ENCODE results near the gene ZMYND11.
A peak's percentile ranks its signal among the peaks of the same experiment; 100 is the strongest.
"Not testable (repeated sequence)": the region's sequence is repeated elsewhere in the genome, so short reads cannot be mapped to it uniquely, and the experiment has no call there.

The ZMYND11 gene

GRCh38 chr10:132946-133898, 2.0 kb upstream of the ZMYND11 start:
- DNase-seq (ENCODE audit: extremely low spot score, insufficient read length, low read depth) (no peak), FAIRE-seq (no peak)

GRCh38 chr10:134247-135131, 766 bp upstream of the ZMYND11 start:
- DNase-seq (ENCODE audit: extremely low spot score, insufficient read length, low read depth) (peak; percentile 35), FAIRE-seq (peak; percentile 59)

GRCh38 chr10:135601-136464, 578 bp downstream of the ZMYND11 start:
- DNase-seq (ENCODE audit: extremely low spot score, insufficient read length, low read depth), result peak; percentile 23

GRCh38 chr10:136465-136762, 1.2 kb downstream of the ZMYND11 start:
- FAIRE-seq (no peak), DNase-seq (ENCODE audit: extremely low spot score, insufficient read length, low read depth) (no peak)

More at GRCh38 chr10:135601-136464, 578 bp downstream of the ZMYND11 start:
- FAIRE-seq, result peak; percentile 41

- DNase-seq (ENCODE audit: extremely low spot score, insufficient read length, low read depth), result no peak
Measured at GRCh38 chr10:137031-137430, 1.8 kb downstream of the ZMYND11 start.

GRCh38 chr10:137606-138005, 2.4 kb downstream of the ZMYND11 start:
- FAIRE-seq, result no peak
- DNase-seq (ENCODE audit: extremely low spot score, insufficient read length, low read depth), result no peak

More at GRCh38 chr10:137031-137430, 1.8 kb downstream of the ZMYND11 start:
- FAIRE-seq, result peak; percentile 21

- FAIRE-seq (no peak), DNase-seq (ENCODE audit: extremely low spot score, insufficient read length, low read depth) (no peak)
Measured at GRCh38 chr10:142371-142770, 7.1 kb downstream of the ZMYND11 start.

- FAIRE-seq (no peak), DNase-seq (ENCODE audit: extremely low spot score, insufficient read length, low read depth) (no peak)
Measured at GRCh38 chr10:152915-153314, 17.7 kb downstream of the ZMYND11 start.

GRCh38 chr10:154348-154747, 19.1 kb downstream of the ZMYND11 start:
- DNase-seq (ENCODE audit: extremely low spot score, insufficient read length, low read depth), result no peak
- no peak for FAIRE-seq

GRCh38 chr10:167383-167782, 32.1 kb downstream of the ZMYND11 start:
- FAIRE-seq (no peak), DNase-seq (ENCODE audit: extremely low spot score, insufficient read length, low read depth) (no peak)

- DNase-seq (ENCODE audit: extremely low spot score, insufficient read length, low read depth), result no peak
- no peak for FAIRE-seq
Measured at GRCh38 chr10:173741-174140, 38.5 kb downstream of the ZMYND11 start.

GRCh38 chr10:176677-177076, 41.4 kb downstream of the ZMYND11 start:
- FAIRE-seq, result no peak
- DNase-seq (ENCODE audit: extremely low spot score, insufficient read length, low read depth), result no peak

- DNase-seq (ENCODE audit: extremely low spot score, insufficient read length, low read depth) (no peak), FAIRE-seq (no peak)
Measured at GRCh38 chr10:178208-178607, 43.0 kb downstream of the ZMYND11 start.

- FAIRE-seq (no peak), DNase-seq (ENCODE audit: extremely low spot score, insufficient read length, low read depth) (no peak)
Measured at GRCh38 chr10:178723-179122, 43.5 kb downstream of the ZMYND11 start.

- no peak for DNase-seq (ENCODE audit: extremely low spot score, insufficient read length, low read depth)
- FAIRE-seq, result peak; percentile 38
Measured at GRCh38 chr10:182441-183201, 47.4 kb downstream of the ZMYND11 start.

GRCh38 chr10:184174-184573, 48.9 kb downstream of the ZMYND11 start:
- FAIRE-seq, result no peak

GRCh38 chr10:184911-185310, 49.7 kb downstream of the ZMYND11 start:
- no peak for DNase-seq (ENCODE audit: extremely low spot score, insufficient read length, low read depth)

More at GRCh38 chr10:184174-184573, 48.9 kb downstream of the ZMYND11 start:
- no peak for DNase-seq (ENCODE audit: extremely low spot score, insufficient read length, low read depth)

GRCh38 chr10:185571-185970, 50.3 kb downstream of the ZMYND11 start:
- DNase-seq (ENCODE audit: extremely low spot score, insufficient read length, low read depth); FAIRE-seq: not testable (repeated sequence)

More at GRCh38 chr10:184911-185310, 49.7 kb downstream of the ZMYND11 start:
- FAIRE-seq, result no peak

- DNase-seq (ENCODE audit: extremely low spot score, insufficient read length, low read depth), result no peak
Measured at GRCh38 chr10:186911-187310, 51.7 kb downstream of the ZMYND11 start.

More at GRCh38 chr10:186911-187310, 51.7 kb downstream of the ZMYND11 start:
- FAIRE-seq, result no peak
